Activated T-cell treated with anti-CD3 and anti-CD28 coated beads, Interleukin-2, amount 50 U/mL, for 4 hours (primary cell): ENCODE data around the gene MYH6. TPM values are rescaled to one million over a fixed set of nuclear protein-coding genes. Genes with fewer than 3 reads are reported as not detected.

Source experiments
- ATAC-seq, 2 donors: fragments of 200-7000 bp; cut with Tn5 transposase; one replicate each; pipeline ENCODE4 v1.10.0; 2021
- DNase-seq: peaks from one replicate; pipeline ENCODE4 v3.0.0-alpha.2; 2020
- H3K27me3 Mint-ChIP-seq: one replicate; pipeline ENCODE4 v1.8.0; 2021; ENCODE audit warnings: low read depth, mixed read lengths
- H3K36me3 Mint-ChIP-seq: one replicate; pipeline ENCODE4 v1.8.0; 2022; ENCODE audit warnings: mixed read lengths; ENCODE audit not compliant: insufficient read depth
- H3K4me1 Mint-ChIP-seq: one replicate; pipeline ENCODE4 v1.8.0; 2021; ENCODE audit warnings: low read depth, mixed read lengths
- H3K4me3 Mint-ChIP-seq: one replicate; pipeline ENCODE4 v1.8.0; 2021; ENCODE audit warnings: mild to moderate bottlenecking, moderate library complexity, mixed read lengths
- H3K9me3 Mint-ChIP-seq: one replicate; pipeline ENCODE4 v1.8.0; 2021; ENCODE audit warnings: mixed read lengths
- total RNA-seq, 3 donors: library from RNA; stranded (reverse); gene quantifications; one replicate each; pipeline ENCODE4 v1.2.1, GENCODE V29; 2021

MYH6 gene
- total RNA-seq, 3 donors from 2014 or later, result not detected

DNA sequence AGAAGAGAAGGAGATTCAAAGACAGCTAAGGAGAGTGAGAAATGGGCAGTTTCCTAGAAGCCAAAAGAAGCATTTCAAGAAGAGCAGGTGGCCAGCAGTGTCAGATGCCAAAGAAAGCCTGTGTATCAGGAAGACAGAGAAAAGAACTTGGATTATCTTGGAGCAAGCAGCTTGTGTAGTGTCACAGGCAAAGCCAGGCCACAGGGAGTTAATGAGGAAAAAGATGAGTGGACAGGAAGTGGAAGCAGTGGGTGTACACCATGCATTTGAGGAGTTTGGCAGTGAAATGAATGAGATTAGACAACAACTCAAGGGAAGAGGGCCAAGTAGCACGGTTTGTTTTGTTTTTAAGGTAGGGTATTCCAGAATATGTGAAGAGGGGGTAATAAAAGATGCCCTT, 33.0 kb upstream of the MYH6 start:
- Mint-ChIP-seq H3K36me3 (no peaks in the 10 kb centered on the region), H3K9me3 (no peaks in the 10 kb centered on the region), H3K27me3 (peaks cover 1% of the 10 kb centered on the region), H3K4me1 (no peaks in the 10 kb centered on the region), H3K4me3 (no peak overlapping the region)
- no peak for DNase-seq
- no peak for ATAC-seq

DNA sequence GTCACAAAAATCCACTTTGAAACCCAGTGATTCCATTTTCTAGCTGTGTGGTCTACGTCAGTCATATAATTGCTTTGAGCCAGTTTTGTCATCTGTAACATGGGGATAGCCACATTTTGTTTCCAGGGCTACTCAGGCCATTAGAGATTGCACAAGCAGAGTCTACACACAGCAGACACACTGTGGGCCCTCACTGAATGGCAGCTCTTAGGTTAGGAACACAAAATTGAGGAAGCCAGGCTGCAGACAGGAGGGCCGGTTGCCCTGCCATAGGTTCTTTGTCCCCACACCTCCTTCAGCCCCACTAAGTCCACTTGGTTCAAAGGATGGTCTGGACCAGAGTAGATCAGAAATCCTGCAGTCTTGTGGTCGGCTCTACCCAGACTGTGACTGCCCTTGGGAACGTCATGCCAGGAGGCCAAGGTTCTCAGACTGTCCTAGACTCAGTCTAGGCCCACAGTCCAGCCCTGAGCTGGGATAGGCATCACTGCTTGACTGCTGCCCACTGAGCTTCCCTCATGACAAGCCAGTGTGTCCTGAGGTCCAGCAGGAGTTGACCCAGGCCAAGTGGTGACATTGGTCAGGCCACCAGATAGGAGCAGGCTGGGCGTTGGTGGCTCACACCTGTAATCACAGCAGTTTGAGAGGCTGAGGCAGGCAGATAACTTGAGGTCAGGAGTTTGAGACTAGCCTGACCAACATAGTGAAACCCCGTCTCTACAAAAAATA, 31.2 kb upstream of the MYH6 start:
- peaks cover 1% of the 10 kb centered on the region for H3K27me3 Mint-ChIP-seq
- no peaks in the 10 kb centered on the region for H3K4me1 Mint-ChIP-seq
- H3K4me3 Mint-ChIP-seq, result no peak overlapping the region
- ATAC-seq (no peak), DNase-seq (no peak)
- no peaks in the 10 kb centered on the region for H3K36me3 Mint-ChIP-seq
- H3K9me3 Mint-ChIP-seq, result no peaks in the 10 kb centered on the region

DNA sequence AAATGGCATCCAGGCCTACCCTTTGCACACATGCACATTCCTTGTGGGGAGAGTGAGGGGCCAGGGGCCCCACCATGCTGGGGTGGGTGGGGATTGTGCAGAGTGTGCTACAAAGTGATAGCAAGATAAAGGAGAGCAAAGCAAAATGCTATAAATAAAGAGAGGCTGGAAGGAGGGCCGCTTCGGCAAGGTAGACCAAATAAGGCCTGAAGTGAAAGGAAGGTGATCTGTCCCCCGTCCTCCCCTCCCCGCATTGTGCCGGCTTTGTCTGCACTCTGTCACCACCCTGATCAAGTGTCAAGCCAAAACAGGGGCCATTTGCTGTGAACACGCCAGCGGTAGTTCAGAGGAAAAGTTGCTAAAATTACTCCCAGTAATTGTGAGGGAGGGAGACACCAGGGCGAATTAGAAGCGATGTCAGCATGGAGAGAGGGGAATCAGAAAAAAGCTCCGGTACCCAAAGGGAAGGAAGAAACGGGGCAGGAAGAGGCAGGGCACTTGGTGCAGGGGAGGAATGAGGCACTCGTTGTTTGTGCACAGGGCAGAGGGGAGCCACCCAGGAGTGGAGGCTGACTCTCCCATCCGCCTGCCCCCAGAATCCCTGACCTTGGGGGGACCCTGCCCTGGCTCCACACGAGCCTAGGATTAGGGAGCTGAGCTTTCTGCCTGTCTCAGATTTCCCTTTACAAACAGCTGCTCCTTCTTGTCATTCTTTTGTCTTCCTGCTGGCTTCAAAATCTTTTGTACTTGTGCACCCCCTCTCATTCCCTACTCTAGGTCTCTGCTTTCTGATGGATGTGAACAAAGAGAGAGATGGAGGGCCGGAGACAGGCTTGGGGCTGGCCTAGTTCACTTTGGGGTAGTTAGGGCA, 30.3 kb upstream of the MYH6 start:
- Mint-ChIP-seq H3K36me3 (no peaks in the 10 kb centered on the region), H3K4me1 (no peaks in the 10 kb centered on the region), H3K4me3 (no peak overlapping the region), H3K9me3 (no peaks in the 10 kb centered on the region), H3K27me3 (peaks cover 1% of the 10 kb centered on the region)
- ATAC-seq (no peak), DNase-seq (no peak)

DNA sequence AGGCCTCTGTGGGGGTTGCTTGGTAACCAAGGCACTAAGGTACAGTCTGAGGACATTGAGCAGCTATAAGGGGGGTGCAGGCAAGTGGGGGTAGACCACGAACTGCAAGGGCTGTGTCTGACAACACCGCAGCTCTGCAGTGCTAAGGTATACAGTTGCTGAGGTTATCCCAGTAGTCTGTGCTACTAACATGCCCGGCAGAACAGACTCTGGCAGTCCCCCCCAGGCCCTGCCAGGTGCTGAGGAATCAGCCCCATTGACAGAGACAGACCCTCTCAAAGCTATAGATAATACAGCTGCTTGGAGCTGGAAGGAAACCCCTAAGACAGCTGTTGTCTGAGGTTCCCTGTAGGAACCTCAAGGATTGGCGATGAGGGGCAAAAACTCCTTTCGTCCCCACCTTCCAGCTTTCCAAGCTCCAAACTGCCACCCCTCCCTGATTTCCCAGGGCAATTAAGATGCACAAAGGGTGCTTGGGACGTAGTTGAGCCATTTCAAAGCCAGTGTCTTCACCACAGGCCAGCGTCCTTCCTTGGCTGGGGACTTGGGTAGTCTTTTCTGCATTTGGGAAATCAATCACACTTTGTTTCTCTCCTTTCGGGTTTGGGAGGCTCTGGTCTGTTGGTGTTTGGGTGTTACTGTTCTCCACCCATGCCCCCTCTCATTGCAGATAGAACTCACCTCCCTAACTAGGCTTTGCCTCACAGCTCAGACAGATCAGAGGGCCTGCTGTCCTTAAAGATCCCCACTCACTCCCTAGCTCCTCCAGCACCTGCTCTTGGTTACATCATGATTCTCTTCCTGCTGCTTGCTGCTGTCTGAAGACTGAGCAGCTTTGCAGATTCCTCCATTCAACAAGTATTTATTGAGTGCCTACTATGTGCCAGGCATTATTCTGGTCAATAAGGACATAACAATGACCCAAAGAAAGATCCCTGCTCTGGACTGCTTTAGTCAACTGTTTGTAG, 29.3 kb upstream of the MYH6 start:
- Mint-ChIP-seq H3K4me1 (no peaks in the 10 kb centered on the region), H3K36me3 (no peaks in the 10 kb centered on the region), H3K27me3 (no peaks in the 10 kb centered on the region), H3K9me3 (no peaks in the 10 kb centered on the region), H3K4me3 (no peak overlapping the region)
- ATAC-seq (no peak), DNase-seq (no peak)

DNA sequence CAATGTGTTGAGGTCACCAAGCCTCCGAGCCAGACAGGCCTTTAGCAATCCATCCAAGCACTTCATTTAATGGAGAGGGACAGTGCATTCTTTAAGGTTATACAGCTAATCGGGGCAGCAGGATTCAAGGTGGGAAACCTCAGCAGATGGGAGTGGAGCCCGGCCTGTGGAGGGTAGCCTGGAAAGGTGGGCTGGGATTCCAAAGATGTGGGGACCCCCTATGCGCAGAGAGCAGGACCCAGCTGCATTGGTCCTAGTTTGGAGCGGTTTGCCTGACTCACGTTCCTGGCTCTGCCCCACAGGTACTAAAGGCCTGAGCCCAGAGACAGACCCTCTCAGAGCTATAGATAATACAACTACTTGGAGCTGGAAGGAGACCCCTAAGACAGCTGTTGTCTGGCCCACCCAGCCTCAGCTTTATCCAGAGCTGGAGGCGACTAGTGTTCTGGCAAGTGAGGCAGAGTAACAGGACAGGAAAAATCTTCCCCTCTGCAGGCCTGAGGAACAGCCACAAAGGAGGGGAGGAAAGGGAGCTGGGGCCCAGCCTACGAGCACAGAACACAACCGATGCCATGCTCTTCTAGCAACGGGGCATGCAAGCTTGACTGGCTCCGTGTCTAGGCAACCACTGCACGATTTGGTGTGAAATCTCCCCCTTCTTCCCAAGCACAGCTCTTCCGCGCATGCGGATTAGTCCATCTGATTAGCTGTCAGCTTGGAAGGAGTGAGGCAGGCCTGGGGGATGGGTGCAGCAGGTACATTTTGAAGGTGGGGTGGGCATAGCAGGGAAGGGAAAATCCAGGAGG, 28.5 kb upstream of the MYH6 start:
- Mint-ChIP-seq H3K4me3 (no peak overlapping the region), H3K27me3 (no peaks in the 10 kb centered on the region), H3K36me3 (no peaks in the 10 kb centered on the region), H3K4me1 (no peaks in the 10 kb centered on the region), H3K9me3 (no peaks in the 10 kb centered on the region)
- ATAC-seq (no peak), DNase-seq (no peak)

DNA sequence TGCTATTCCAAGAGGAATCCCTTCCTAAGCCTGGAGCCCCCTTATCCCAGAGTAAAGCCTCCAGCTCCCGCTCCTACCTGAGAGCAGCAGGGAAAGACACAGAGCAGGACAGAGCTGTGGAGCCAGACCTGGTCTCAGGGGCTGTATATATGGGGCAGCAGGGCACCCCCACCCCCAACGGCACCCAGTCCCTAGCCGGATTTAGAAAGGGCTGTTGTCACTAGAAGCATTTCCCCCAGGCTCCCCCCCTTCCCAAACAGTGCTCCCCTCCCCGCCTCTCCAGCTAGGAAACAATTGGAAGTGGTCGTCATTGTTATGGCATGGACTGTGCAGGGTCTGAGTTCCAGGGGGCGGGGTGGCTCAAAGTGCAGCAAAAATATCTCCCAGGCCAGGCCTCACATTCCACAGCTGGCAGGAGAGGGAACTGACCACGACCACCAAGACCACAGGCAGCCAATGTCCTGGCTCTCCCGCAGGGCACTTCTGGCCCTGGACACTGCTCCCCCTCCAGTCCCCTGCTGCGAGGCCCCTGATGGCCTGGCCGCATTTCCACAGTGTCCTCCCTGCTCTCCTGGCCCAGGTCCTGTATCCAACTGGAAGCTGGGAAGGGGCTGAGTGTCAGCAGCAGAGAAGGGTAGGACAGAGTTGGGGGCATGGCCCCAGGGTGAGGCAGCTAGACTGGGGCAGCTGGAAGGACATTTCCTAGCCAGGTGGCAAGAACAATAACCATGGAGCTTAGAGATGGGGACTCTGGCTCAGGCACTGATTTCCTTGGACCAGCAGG, 27.7 kb upstream of the MYH6 start, which contains the start of gene MYH7:
MYH7 (minus strand) TSS at position 118 of the 784 bp plus-strand sequence. CDS start 1,928 bp downstream, outside the sequence.
- no peaks in the 10 kb centered on the region for H3K9me3 Mint-ChIP-seq
- H3K4me3 Mint-ChIP-seq, result no peak within 1 kb of the TSS
- no peaks in the 10 kb centered on the region for H3K27me3 Mint-ChIP-seq
- DNase-seq, result no peak
- H3K36me3 Mint-ChIP-seq, result no peaks in the 10 kb centered on the region
- H3K4me1 Mint-ChIP-seq, result no peaks in the 10 kb centered on the region
- ATAC-seq, result no peak

DNA sequence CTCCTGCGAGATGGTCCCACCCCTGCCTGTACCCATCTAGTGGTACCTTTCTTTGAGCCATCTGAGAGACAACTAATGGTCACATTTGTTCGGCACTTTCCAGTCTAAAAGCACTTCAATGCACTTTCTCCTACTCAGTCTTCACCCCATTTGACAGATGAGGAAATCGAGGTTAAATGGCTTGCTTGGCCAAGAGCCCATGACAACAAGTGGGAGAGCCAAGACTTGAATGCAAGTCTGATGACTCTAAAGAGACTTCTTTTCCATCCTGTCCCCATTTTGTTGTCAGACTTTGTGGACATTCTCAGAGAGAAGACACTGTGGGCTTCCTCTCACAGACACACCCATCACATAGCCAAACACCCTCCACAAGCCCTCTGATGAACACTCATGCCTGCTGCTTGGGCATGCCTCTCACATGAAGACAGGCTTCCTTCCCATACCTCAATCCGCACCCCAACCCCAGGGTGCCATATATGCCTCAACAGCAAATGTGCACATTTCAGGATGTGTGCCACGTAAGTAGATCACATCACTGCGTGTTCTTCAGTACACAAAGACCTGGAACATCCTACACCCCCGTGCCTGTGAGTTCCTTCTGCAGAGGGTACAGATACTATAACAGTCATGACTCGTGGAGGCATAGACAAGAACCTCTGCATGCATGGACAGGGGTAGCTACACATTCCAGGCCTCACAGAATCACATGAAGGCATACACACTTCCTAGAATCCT, 26.6 kb upstream of the MYH6 start:
- Mint-ChIP-seq H3K4me3 (no peak overlapping the region), H3K9me3 (no peaks in the 10 kb centered on the region), H3K4me1 (no peaks in the 10 kb centered on the region), H3K36me3 (no peaks in the 10 kb centered on the region), H3K27me3 (peaks cover 3% of the 10 kb centered on the region)
- no peak for ATAC-seq
- DNase-seq, result no peak

DNA sequence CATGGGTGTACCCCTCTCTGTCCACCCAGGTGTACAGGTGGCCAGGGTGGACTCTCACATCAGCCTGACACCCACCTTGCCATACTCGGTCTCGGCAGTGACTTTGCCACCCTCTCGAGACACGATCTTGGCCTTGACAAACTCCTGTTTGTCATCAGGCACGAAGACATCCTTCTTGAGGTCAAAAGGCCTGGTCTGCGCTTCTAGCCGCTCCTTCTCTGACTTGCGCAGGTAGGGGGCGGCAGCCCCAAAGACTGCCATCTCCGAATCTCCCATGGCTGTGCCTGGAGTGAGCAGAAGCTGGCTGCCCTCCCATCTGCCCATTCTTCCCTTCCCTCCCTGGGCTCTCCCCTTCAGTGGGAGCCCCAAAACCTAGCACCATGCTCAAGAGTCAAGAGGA, 25.4 kb upstream of the MYH6 start:
- H3K9me3 Mint-ChIP-seq, result no peaks in the 10 kb centered on the region
- peaks cover 3% of the 10 kb centered on the region for H3K27me3 Mint-ChIP-seq
- no peak overlapping the region for H3K4me3 Mint-ChIP-seq
- DNase-seq (no peak), ATAC-seq (no peak)
- no peaks in the 10 kb centered on the region for H3K4me1 Mint-ChIP-seq
- H3K36me3 Mint-ChIP-seq, result no peaks in the 10 kb centered on the region

DNA sequence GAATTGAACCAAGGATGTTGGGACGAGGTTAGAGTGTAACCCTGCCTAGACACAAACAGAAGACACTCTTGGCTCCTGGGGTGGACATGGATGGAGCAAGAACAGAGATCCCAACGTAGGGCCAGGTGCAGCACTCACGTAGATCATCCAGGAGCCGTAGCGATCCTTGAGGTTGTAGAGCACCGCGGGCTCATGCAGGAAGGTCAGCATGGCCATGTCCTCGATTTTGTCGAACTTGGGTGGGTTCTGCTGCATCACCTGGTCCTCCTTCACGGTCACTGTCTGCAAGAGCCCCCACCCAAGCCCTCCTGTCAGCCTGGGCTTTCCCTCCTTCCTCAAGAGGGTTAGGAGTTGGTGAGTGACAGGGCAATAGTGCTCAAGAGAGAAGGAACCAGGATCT, 24.9 kb upstream of the MYH6 start:
- Mint-ChIP-seq H3K4me1 (no peaks in the 10 kb centered on the region), H3K27me3 (peaks cover 3% of the 10 kb centered on the region), H3K36me3 (no peaks in the 10 kb centered on the region), H3K9me3 (no peaks in the 10 kb centered on the region), H3K4me3 (no peak overlapping the region)
- DNase-seq, result no peak
- no peak for ATAC-seq

DNA sequence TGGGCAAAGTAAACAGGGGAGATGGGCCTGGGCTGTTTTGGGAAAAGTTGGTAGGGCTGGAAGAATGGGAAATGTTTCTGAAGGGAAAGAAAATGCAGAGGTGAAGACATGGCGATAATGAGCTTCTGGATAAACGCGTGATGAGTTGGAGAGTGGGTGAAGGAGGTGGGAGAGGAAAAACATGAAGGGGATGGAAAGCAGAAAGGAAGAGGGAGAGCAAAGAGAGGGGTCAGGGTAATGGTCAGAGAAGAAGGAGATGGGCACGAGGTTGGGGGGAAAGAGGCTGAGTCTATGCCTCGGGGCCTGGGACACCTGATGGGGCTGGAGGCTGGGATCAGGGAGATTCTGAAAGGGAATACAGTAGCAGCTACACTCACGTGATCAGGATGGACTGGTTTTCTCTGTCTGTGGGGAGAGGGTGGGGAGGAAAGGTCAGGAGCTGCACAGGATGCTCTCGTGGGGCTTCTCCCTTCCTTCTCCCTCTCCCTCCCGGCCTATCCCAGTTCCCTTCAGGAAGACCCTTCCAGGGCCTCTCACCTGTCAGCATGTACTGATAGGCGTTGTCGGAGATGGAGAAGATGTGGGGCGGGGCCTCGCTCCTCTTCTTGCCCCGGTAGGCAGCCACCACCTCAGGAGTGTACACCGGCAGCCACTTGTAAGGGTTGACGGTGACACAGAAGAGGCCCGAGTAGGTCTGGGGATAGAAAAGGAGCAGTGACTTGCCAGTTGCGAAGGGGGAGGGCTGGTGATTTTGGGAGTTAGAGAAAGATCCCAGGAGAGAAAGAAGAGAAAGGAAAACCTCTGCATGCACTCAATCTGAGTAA, 24.2 kb upstream of the MYH6 start:
- no peak for DNase-seq
- H3K9me3 Mint-ChIP-seq, result no peaks in the 10 kb centered on the region
- no peaks in the 10 kb centered on the region for H3K36me3 Mint-ChIP-seq
- no peak for ATAC-seq
- H3K4me1 Mint-ChIP-seq, result no peaks in the 10 kb centered on the region
- peaks cover 6% of the 10 kb centered on the region for H3K27me3 Mint-ChIP-seq
- H3K4me3 Mint-ChIP-seq, result no peak overlapping the region

DNA sequence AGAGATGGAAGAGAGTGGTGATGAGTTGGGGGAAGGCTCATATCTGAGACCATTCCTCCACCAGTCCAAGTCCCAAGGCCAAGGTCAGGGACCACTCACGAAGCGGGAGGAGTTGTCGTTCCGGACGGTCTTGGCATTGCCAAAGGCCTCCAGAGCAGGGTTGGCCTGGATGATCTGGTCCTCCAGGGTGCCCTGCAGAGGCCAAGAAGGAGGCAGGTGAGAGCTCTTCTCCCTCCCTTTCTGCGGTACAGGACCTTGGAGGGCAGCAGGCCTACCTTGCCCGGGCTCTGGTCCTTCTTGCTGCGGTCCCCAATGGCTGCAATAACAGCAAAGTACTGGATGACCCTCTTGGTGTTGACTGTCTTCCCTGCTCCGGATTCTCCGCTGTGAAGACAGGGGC, 23.4 kb upstream of the MYH6 start:
- ATAC-seq (no peak), DNase-seq (no peak)
- Mint-ChIP-seq H3K9me3 (no peaks in the 10 kb centered on the region), H3K4me3 (no peak overlapping the region), H3K27me3 (peaks cover 6% of the 10 kb centered on the region), H3K4me1 (no peaks in the 10 kb centered on the region), H3K36me3 (no peaks in the 10 kb centered on the region)

DNA sequence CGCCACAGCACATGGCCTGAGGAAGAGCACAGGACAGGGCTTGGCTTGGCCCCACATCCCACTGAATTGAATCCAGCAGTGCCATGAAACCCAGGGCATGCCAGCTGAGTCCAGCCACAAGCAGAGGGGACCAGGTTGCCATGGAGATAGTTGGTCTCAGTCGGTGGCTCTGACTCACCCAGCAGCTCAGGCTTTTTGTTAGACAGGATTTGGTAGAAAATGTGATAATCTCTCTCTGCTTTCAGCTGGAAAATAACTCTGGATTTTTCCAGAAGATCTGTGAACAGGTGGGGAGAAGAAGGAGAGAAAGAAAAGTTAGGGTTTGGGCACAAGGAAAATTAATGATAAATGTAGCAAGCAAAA, 22.6 kb upstream of the MYH6 start:
- H3K9me3 Mint-ChIP-seq, result no peaks in the 10 kb centered on the region
- no peak overlapping the region for H3K4me3 Mint-ChIP-seq
- H3K27me3 Mint-ChIP-seq, result peaks cover 6% of the 10 kb centered on the region
- DNase-seq, result no peak
- H3K4me1 Mint-ChIP-seq, result no peaks in the 10 kb centered on the region
- no peaks in the 10 kb centered on the region for H3K36me3 Mint-ChIP-seq
- ATAC-seq, result no peak
